ENCODE data around the gene HCN2.
A peak's percentile ranks its signal among the peaks of the same experiment; 100 is the strongest.

The HCN2 gene

GRCh38 chr19:633068-633785, 43.5 kb downstream of the HCN2 start, which contains the start of gene POLRMT (continued):
- TF ChIP-seq ZNF664 (tag by site-specific recombination; IDR thresholded peaks at IDR 0.05) (no peak), ZBTB20 (tag by site-specific recombination; IDR thresholded peaks at IDR 0.05) (peak; percentile 58; the same call in 1 of the 2 replicates), HOXA7 (CRISPR knock-in tag; IDR thresholded peaks at IDR 0.05; ENCODE audit: borderline replicate concordance) (no peak), ZSCAN16 (tag by site-specific recombination; IDR thresholded peaks at IDR 0.05) (no peak), ZNF19 (tag by site-specific recombination; IDR thresholded peaks at IDR 0.05; ENCODE audit: low read depth) (no peak), ZBTB1 (tag by site-specific recombination; IDR thresholded peaks at IDR 0.05) (no peak), ZNF645 (tag by site-specific recombination; IDR thresholded peaks at IDR 0.05) (no peak), INSM2 (tag by site-specific recombination; IDR thresholded peaks at IDR 0.05) (0 out of 2 replicates have a peak, but pooled peaks have one; percentile 32), ZNF202 (tag by site-specific recombination; IDR thresholded peaks at IDR 0.05; ENCODE audit: borderline replicate concordance) (no peak), ZNF488 (tag by site-specific recombination; IDR thresholded peaks at IDR 0.05) (no peak), ZNF416 (tag by site-specific recombination; IDR thresholded peaks at IDR 0.05) (no peak), ZNF140 (tag by site-specific recombination; IDR thresholded peaks at IDR 0.05) (no peak), ZNF670 (tag by site-specific recombination; IDR thresholded peaks at IDR 0.05; ENCODE audit: low read depth) (no peak), ZNF302 (tag by site-specific recombination; IDR thresholded peaks at IDR 0.05; ENCODE audit: low read depth) (no peak), BCL11B (tag by site-specific recombination; IDR thresholded peaks at IDR 0.05; ENCODE audit: low read depth) (peak; percentile 89), ZNF175 (tag by site-specific recombination; IDR thresholded peaks at IDR 0.05) (no peak), ZNF133 (tag by site-specific recombination; IDR thresholded peaks at IDR 0.05) (no peak), SCRT1 (tag by site-specific recombination; IDR thresholded peaks at IDR 0.05; ENCODE audit: borderline replicate concordance) (no peak), PRDM2 (tag by site-specific recombination; IDR thresholded peaks at IDR 0.05; ENCODE audit: borderline replicate concordance) (no peak), ZBTB10 (tag by site-specific recombination; IDR thresholded peaks at IDR 0.05) (peak; percentile 68; the same call in 1 of the 2 replicates), ZNF473 (tag by site-specific recombination; IDR thresholded peaks at IDR 0.05) (no peak), ZNF354C (tag by site-specific recombination; IDR thresholded peaks at IDR 0.05; ENCODE audit: borderline replicate concordance, low read depth) (no peak), ZBTB48 (tag by site-specific recombination; IDR thresholded peaks at IDR 0.05) (0 out of 2 replicates have a peak, but pooled peaks have one; percentile 24), ZNF169 (tag by site-specific recombination; IDR thresholded peaks at IDR 0.05) (no peak), ZNF692 (tag by site-specific recombination; IDR thresholded peaks at IDR 0.05) (no peak), ZNF2 (tag by site-specific recombination; IDR thresholded peaks at IDR 0.05) (no peak)
